Measurements from ENCODE around the gene CDH4. TPM values are rescaled to one million over a fixed set of nuclear protein-coding genes. Genes with fewer than 3 reads are reported as not detected.
"Not testable (repeated sequence)": the region's sequence is repeated elsewhere in the genome, so short reads cannot be mapped to it uniquely, and the experiment has no call there.

The CDH4 gene
- polyA plus RNA-seq, 6 donors from 2014 or later, result not detected

- H3K36me3 Mint-ChIP-seq, result peaks cover 0 to 6% of the 10 kb centered on the region in 2 donors
- H3K27me3 Mint-ChIP-seq, result peaks cover 0 to 21% (median 10%) of the 10 kb centered on the region in 3 donors
- ATAC-seq (ENCODE audit: low read depth in 2 of 2), result no peak
- DNase-seq, result no peak
- no peak overlapping the region for H3K4me3 Mint-ChIP-seq
- H3K9me3 Mint-ChIP-seq, result peaks cover 0 to 4% (median 0%) of the 10 kb centered on the region in 7 donors
- peaks cover 0 to 6% (median 0%) of the 10 kb centered on the region in 3 donors for H3K4me1 Mint-ChIP-seq
- no peak overlapping the region for H3K27ac Mint-ChIP-seq
Measured at GRCh38 chr20:61937146-61937962, 685.3 kb downstream of the CDH4 start.

- Mint-ChIP-seq H3K9me3 (peaks cover 0 to 4% (median 0%) of the 10 kb centered on the region in 7 donors), H3K36me3 (peaks cover 0 to 6% of the 10 kb centered on the region in 2 donors), H3K27ac (no peak overlapping the region), H3K4me1 (peaks cover 0 to 6% (median 0%) of the 10 kb centered on the region in 3 donors), H3K4me3 (no peak overlapping the region), H3K27me3 (peaks cover 0 to 21% (median 6%) of the 10 kb centered on the region in 3 donors)
- no peak for ATAC-seq (ENCODE audit: low read depth in 2 of 2)
- no peak for DNase-seq
Measured at GRCh38 chr20:61937963-61938838, 686.1 kb downstream of the CDH4 start.

- no peak for DNase-seq
- Mint-ChIP-seq H3K9me3 (peaks cover 0 to 4% (median 0%) of the 10 kb centered on the region in 7 donors), H3K4me1 (peaks cover 0 to 6% (median 0%) of the 10 kb centered on the region in 3 donors), H3K27me3 (peaks cover 0 to 21% (median 6%) of the 10 kb centered on the region in 3 donors), H3K36me3 (peaks cover 0 to 6% of the 10 kb centered on the region in 2 donors), H3K27ac (peak overlapping the region in 1 of 6 donors; percentile 79), H3K4me3 (no peak overlapping the region)
- ATAC-seq (ENCODE audit: low read depth in 2 of 2), result no peak
Measured at GRCh38 chr20:61938839-61939690, 687.0 kb downstream of the CDH4 start.

DNA sequence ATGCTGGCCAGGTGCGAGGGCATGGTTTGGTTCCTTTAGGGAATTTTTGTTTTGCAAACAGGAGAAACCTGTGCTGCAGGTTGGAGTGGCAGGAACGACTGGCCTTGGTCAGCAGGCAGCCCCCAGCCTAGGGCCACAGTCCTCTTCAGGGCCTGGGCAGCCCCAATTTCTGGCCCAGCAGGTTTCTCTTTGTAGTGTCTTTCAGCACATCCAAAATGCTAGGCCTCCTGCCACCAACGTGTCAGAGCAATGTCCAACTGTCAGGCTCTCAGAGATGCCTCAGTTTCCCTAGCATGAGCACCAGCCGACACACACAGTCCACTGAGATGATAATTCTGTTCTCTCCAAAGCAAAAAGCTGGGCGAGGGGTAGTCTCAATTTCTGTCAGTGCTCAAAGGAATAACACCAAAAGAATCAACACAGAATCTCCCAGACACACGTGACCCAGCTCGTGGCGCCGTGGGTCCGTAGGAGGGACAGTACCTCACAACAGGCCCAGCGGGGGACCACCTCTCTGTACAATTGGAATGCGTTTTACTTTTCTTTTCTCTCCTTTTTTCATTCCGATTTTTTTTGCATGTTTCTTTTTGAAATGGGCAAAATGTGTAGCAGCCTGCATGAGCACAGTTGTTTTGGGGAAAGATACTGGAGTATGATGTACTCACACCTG is 687.8 kb downstream of the CDH4 start:
- peaks cover 0 to 4% (median 0%) of the 10 kb centered on the region in 3 donors for H3K4me1 Mint-ChIP-seq
- peaks cover 0 to 3% of the 10 kb centered on the region in 2 donors for H3K36me3 Mint-ChIP-seq
- ATAC-seq (ENCODE audit: low read depth in 2 of 2), result no peak
- peaks cover 0 to 3% (median 0%) of the 10 kb centered on the region in 7 donors for H3K9me3 Mint-ChIP-seq
- H3K27me3 Mint-ChIP-seq, result peaks cover 0 to 16% (median 6%) of the 10 kb centered on the region in 3 donors
- DNase-seq, result no peak
- peak overlapping the region in 2 of 6 donors; percentile 33 to 35 for H3K27ac Mint-ChIP-seq
- no peak overlapping the region for H3K4me3 Mint-ChIP-seq

- no peak overlapping the region for H3K4me3 Mint-ChIP-seq
- no peaks in the 10 kb centered on the region for H3K36me3 Mint-ChIP-seq
- H3K27ac Mint-ChIP-seq, result no peak overlapping the region
- peaks cover 0 to 12% (median 6%) of the 10 kb centered on the region in 3 donors for H3K27me3 Mint-ChIP-seq
- ATAC-seq (ENCODE audit: low read depth in 2 of 2) (no peak), DNase-seq (no peak)
- H3K9me3 Mint-ChIP-seq, result peaks cover 0 to 3% (median 0%) of the 10 kb centered on the region in 7 donors
- peaks cover 0 to 3% (median 0%) of the 10 kb centered on the region in 3 donors for H3K4me1 Mint-ChIP-seq
Measured at GRCh38 chr20:61940491-61940890, 688.4 kb downstream of the CDH4 start.

- Mint-ChIP-seq H3K4me3 (no peak overlapping the region), H3K9me3 (peaks cover 0 to 3% (median 0%) of the 10 kb centered on the region in 7 donors), H3K4me1 (peaks cover 0 to 3% (median 0%) of the 10 kb centered on the region in 3 donors), H3K27ac (no peak overlapping the region), H3K27me3 (peaks cover 0 to 10% (median 6%) of the 10 kb centered on the region in 3 donors), H3K36me3 (no peaks in the 10 kb centered on the region)
- DNase-seq (no peak), ATAC-seq (ENCODE audit: low read depth in 2 of 2) (no peak)
Measured at GRCh38 chr20:61940976-61941720, 689.1 kb downstream of the CDH4 start.

DNA sequence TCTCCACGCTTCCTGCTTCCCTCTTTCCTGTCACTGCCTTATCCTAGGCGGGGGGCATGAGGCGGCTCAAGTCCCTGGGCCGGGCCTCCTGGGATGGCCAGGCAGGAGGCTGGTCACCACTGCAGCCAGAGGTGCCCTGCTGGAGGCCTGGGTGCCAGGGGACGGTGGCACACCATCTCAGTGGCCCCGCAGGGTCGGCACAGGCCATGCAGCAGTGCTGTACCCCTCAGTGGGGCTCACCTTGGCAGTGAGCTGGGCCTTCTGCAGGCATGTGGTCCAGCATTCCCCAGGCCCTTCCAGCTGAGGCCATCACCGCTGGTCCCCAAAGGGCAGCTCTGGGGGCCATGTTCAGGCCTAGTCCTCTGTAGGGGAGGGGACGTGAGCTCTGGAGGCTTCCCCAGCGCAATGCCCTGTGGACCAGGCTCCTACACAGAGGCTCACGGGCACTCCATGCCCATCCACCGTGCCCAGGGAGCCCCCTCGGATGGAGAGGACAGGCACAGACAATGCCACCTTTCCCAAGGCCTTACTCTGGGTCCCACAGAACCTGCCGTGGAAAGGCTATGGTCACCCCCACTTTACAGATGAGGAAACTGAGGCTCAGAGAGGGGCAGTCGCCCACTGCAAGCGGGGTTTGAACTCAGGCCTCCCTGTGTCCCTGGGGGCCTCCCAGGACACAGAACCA is 689.8 kb downstream of the CDH4 start:
- H3K36me3 Mint-ChIP-seq, result no peaks in the 10 kb centered on the region
- DNase-seq (no peak), ATAC-seq (ENCODE audit: low read depth in 2 of 2) (no peak)
- peaks cover 0 to 3% (median under 1%) of the 10 kb centered on the region in 3 donors for H3K27me3 Mint-ChIP-seq
- no peaks in the 10 kb centered on the region for H3K4me1 Mint-ChIP-seq
- H3K27ac Mint-ChIP-seq, result no peak overlapping the region
- H3K9me3 Mint-ChIP-seq, result peaks cover 0 to 3% (median 0%) of the 10 kb centered on the region in 7 donors
- H3K4me3 Mint-ChIP-seq, result no peak overlapping the region

DNA sequence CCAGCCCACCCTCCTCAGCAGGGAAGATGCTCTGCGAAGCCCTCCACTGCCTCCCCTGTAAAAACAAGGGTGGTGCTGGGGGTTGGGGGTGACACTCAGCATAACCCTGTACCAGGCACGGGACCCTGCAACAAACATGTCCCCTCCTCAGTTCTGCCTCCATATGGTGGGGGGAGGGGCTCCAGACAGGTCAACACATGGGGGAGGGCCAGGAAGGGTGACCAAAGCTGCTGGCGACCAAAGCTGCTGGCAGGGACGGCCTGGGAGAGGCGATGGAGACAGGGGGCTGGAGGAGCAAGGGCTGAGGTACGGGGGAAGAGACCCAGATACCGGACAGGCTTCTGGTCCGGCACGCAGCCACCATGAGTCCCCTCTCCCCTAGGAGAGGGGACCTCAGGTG is 690.5 kb downstream of the CDH4 start:
- H3K4me3 Mint-ChIP-seq, result no peak overlapping the region
- H3K36me3 Mint-ChIP-seq, result no peaks in the 10 kb centered on the region
- ATAC-seq (ENCODE audit: low read depth in 2 of 2), result no peak
- H3K27me3 Mint-ChIP-seq, result no peaks in the 10 kb centered on the region
- DNase-seq, result no peak
- H3K4me1 Mint-ChIP-seq, result no peaks in the 10 kb centered on the region
- H3K27ac Mint-ChIP-seq, result no peak overlapping the region
- peaks cover 0 to 3% (median 0%) of the 10 kb centered on the region in 7 donors for H3K9me3 Mint-ChIP-seq

GRCh38 chr20:61944967-61945366 is 692.9 kb downstream of the CDH4 start:
- not testable (repeated sequence) for H3K4me1 Mint-ChIP-seq; H3K27me3 Mint-ChIP-seq; H3K4me3 Mint-ChIP-seq; H3K9me3 Mint-ChIP-seq; H3K36me3 Mint-ChIP-seq; DNase-seq; ATAC-seq (ENCODE audit: low read depth in 2 of 2); H3K27ac Mint-ChIP-seq

GRCh38 chr20:61945495-61945894 is 693.4 kb downstream of the CDH4 start:
- H3K4me3 Mint-ChIP-seq; ATAC-seq (ENCODE audit: low read depth in 2 of 2); DNase-seq; H3K36me3 Mint-ChIP-seq; H3K27me3 Mint-ChIP-seq; H3K4me1 Mint-ChIP-seq; H3K9me3 Mint-ChIP-seq; H3K27ac Mint-ChIP-seq: not testable (repeated sequence)

GRCh38 chr20:61948056-61948455 is 696.0 kb downstream of the CDH4 start:
- H3K27me3 Mint-ChIP-seq, result peaks cover 5 to 20% (median 9%) of the 10 kb centered on the region in 3 donors
- H3K36me3 Mint-ChIP-seq; DNase-seq; ATAC-seq (ENCODE audit: low read depth in 2 of 2); H3K9me3 Mint-ChIP-seq; H3K27ac Mint-ChIP-seq; H3K4me1 Mint-ChIP-seq; H3K4me3 Mint-ChIP-seq: not testable (repeated sequence)
